Aorta (tissue), 5 donors: ENCODE measurements around the gene METTL2A. TPM values are rescaled to one million over a fixed set of nuclear protein-coding genes. Genes with fewer than 3 reads are reported as not detected.
"Not testable (repeated sequence)": the region's sequence is repeated elsewhere in the genome, so short reads cannot be mapped to it uniquely, and the experiment has no call there.

Source experiments
- ATAC-seq: fragments of 200-7000 bp; cut with Tn5 transposase; one replicate; pipeline ENCODE4 v1.9.1; 2022; ENCODE audit warnings: moderate library complexity; ENCODE audit not compliant: low FRiP score
- DNase-seq, 2 donors: peaks; one replicate each; pipeline ENCODE4 v3.0.0-alpha.2; 2020
- H3K27ac ChIP-seq, 2 donors: one replicate each; pipeline ENCODE4 v1.5.1; 2013; ENCODE audit warnings: low read length in 2 of 2, mild to moderate bottlenecking in 2 of 2, moderate library complexity in 2 of 2, control low read depth in 1 of 2, inconsistent platforms in 1 of 2, low read depth in 1 of 2
- H3K27me3 ChIP-seq, 2 donors: one replicate each; pipeline ENCODE4 v1.6.1; 2013; ENCODE audit warnings: control low read depth in 1 of 2, low read length in 1 of 2, mild to moderate bottlenecking in 1 of 2, moderate library complexity in 1 of 2; ENCODE audit not compliant: insufficient read depth in 2 of 2, control insufficient read depth in 1 of 2
- H3K36me3 ChIP-seq, 2 donors: one replicate each; pipeline ENCODE4 v1.6.1; 2013; ENCODE audit warnings: control low read depth in 1 of 2, low read length in 1 of 2, mild to moderate bottlenecking in 1 of 2; ENCODE audit not compliant: insufficient read depth in 2 of 2, control insufficient read depth in 1 of 2
- H3K4me1 ChIP-seq, 2 donors: one replicate each; pipeline ENCODE4 v1.6.1; 2013; ENCODE audit warnings: low read length in 2 of 2, control low read depth in 1 of 2, mild to moderate bottlenecking in 1 of 2, moderate library complexity in 1 of 2; ENCODE audit not compliant: insufficient read depth in 2 of 2, control insufficient read depth in 1 of 2
- H3K4me3 ChIP-seq, 2 donors: one replicate each; pipeline ENCODE4 v1.5.1; 2013; ENCODE audit warnings: low read length in 2 of 2, control low read depth in 1 of 2, mild to moderate bottlenecking in 1 of 2
- H3K9me3 ChIP-seq: one replicate; pipeline ENCODE4 v1.6.1; 2013; ENCODE audit warnings: mild to moderate bottlenecking, low read length; ENCODE audit not compliant: control insufficient read depth
- WGBS, 2 donors: extraction: QIAGEN DNeasy Blood & Tissue Kit; methylation state at CpG; one replicate each; pipeline ENCODE4 v1.1.7; 2013; 5-methylcytosine and 5-hydroxymethylcytosine counted together
- intact Hi-C, 2 donors: fragments of 100-400 bp; cut with DNase I; formaldehyde crosslinking; loops; one replicate each; pipeline versions ENCODE4 v1.14.2 to v1.15.0; 2022
- polyA plus RNA-seq, 2 donors: library from polyadenylated mRNA; stranded (reverse); fragments of 200-250 nt; gene quantifications; one replicate each; pipeline ENCODE4 v1.2.3, GENCODE V29; 2013
- total RNA-seq, 2 donors: library from RNA; stranded (reverse); fragmentation: NEBNext Ultra II Directional; extraction: Animal tissue kit (Norgen Biotek cat#: 25700); gene quantifications; one replicate each; pipeline ENCODE4 v1.2.1, GENCODE V29; 2021
- donor health status: healthy with polysubstance abuse.
- donor health status: Bipolar disorder and iron deficiency.
- donor health status: DM: no; HTN: no; CAD: no.
- donor health status: DM: no; HTN: no; CAD: no.
- donor health status: DM: yes; HTN: yes; CAD: no.

METTL2A gene
- total and polyA plus RNA-seq, 4 donors: 6.8 to 16.1 (median 9.4) TPM

GRCh38 chr17:62496344-62496743 lies 72.6 kb downstream of the METTL2A start:
- H3K27ac ChIP-seq, H3K9me3 ChIP-seq, ATAC-seq, intact Hi-C loops, DNase-seq, H3K27me3 ChIP-seq, H3K36me3 ChIP-seq, H3K4me1 ChIP-seq, H3K4me3 ChIP-seq: not testable (repeated sequence)
- WGBS, 2 donors: 95 to 98% methylated on average over 4 of the region's 4 CpGs

GRCh38 chr17:62498796-62499195 lies 75.1 kb downstream of the METTL2A start:
- DNase-seq, H3K27me3 ChIP-seq, intact Hi-C loops, H3K36me3 ChIP-seq, ATAC-seq, H3K9me3 ChIP-seq, H3K4me1 ChIP-seq, H3K4me3 ChIP-seq, H3K27ac ChIP-seq: not testable (repeated sequence)
- 86 to 92% methylated on average over 8 of the region's 8 CpGs for WGBS, 2 donors

Other genes with a start within 250 kb of the METTL2A start
- gene EFCAB3, start 43.3 kb upstream of the METTL2A start, total RNA-seq: not detected
- not detected for gene EFCAB3, start 43.3 kb upstream of the METTL2A start, polyA plus RNA-seq
- gene TLK2, start 54.9 kb downstream of the METTL2A start, total RNA-seq: 10 to 100 TPM; 41.3 to 55.2 TPM
- 10 to 100 TPM; 10.7 to 20.8 TPM for gene TLK2, start 54.9 kb downstream of the METTL2A start, polyA plus RNA-seq
- gene MRC2, start 203.8 kb downstream of the METTL2A start, total RNA-seq: 100 to 1,000 TPM in 1 of 2 donors, 10 to 100 TPM in 1; 93.8 to 232 TPM
- 100 to 1,000 TPM in 1 of 2 donors, 10 to 100 TPM in 1; 15.3 to 149 TPM for gene MRC2, start 203.8 kb downstream of the METTL2A start, polyA plus RNA-seq